HepG2 (cell line): Measurements from ENCODE around the gene GPN2. TPM values are rescaled to one million over a fixed set of nuclear protein-coding genes. Genes with fewer than 3 reads are reported as not detected.

Source experiments
- AKAP8 ChIP-seq: sonication (generic); formaldehyde crosslinking; IDR thresholded peaks from 2 replicates; pipeline ENCODE4 v1.5.1; 2020; ENCODE audit warnings: mild to moderate bottlenecking, missing genetic modification reagents
- AKNA ChIP-seq: sonication (generic); formaldehyde crosslinking; IDR thresholded peaks from 2 replicates; pipeline ENCODE4 v1.4.0; 2020; ENCODE audit warnings: missing genetic modification reagents, borderline replicate concordance
- ARID3A ChIP-seq: IDR thresholded peaks from 2 replicates; pipeline ENCODE4 v1.6.1; 2012; ENCODE audit warnings: low read depth, low read length, improper control_type of control experiment
- ATF6 ChIP-seq: sonication (generic); formaldehyde crosslinking; conservative IDR thresholded peaks from 2 replicates; pipeline ENCODE4 v1.4.0; 2020; ENCODE audit warnings: missing genetic modification reagents
- EHMT2 ChIP-seq: fragments of 200-600 bp; sonication (generic); IDR thresholded peaks from 2 replicates; pipeline ENCODE4 v1.7.0; 2017; ENCODE audit warnings: antibody characterized with exemption, low read depth, low read length, borderline replicate concordance
- ETV6 ChIP-seq: sonication (generic); formaldehyde crosslinking; conservative IDR thresholded peaks from 2 replicates; pipeline ENCODE4 v1.4.0; 2020; ENCODE audit warnings: missing genetic modification reagents
- HES4 ChIP-seq: sonication (generic); formaldehyde crosslinking; IDR thresholded peaks from 2 replicates; pipeline ENCODE4 v1.9.0; 2021; ENCODE audit warnings: mild to moderate bottlenecking, missing genetic modification reagents, borderline replicate concordance
- SOX13 ChIP-seq, 3 experiments: fragments of 450-650 bp in 1 of 3; sonication (generic) in 1 of 3; formaldehyde crosslinking in 1 of 3; IDR thresholded peaks in 2 of 3; conservative IDR thresholded peaks in 1 of 3; 2 replicates each; pipeline versions ENCODE4 v1.5.0 to v1.6.1; 2016 to 2020; ENCODE audit warnings: antibody characterized with exemption in 1 of 3, mild to moderate bottlenecking in 1 of 3, missing compliant biosample characterization in 1 of 3, missing genetic modification reagents in 1 of 3, moderate library complexity in 1 of 3
- THAP9 ChIP-seq: sonication (generic); formaldehyde crosslinking; IDR thresholded peaks from 2 replicates; pipeline ENCODE4; 2020; ENCODE audit warnings: missing genetic modification reagents, mild to moderate bottlenecking, borderline replicate concordance
- ZBTB42 ChIP-seq: sonication (generic); formaldehyde crosslinking; IDR thresholded peaks from 2 replicates; pipeline ENCODE4 v1.5.0; 2020; ENCODE audit warnings: mild to moderate bottlenecking, missing genetic modification reagents
- ZFP36L1 ChIP-seq: sonication (generic); formaldehyde crosslinking; IDR thresholded peaks from 2 replicates; pipeline ENCODE4 v1.8.0; 2022; ENCODE audit warnings: mild to moderate bottlenecking, missing genetic modification reagents, moderate library complexity
- ZFY ChIP-seq: sonication (generic); formaldehyde crosslinking; IDR thresholded peaks from 2 replicates; pipeline ENCODE4 v1.4.0; 2020; ENCODE audit warnings: missing genetic modification reagents
- ZNF20 ChIP-seq: sonication (generic); formaldehyde crosslinking; IDR thresholded peaks from 2 replicates; pipeline ENCODE4 v1.4.0; 2020; ENCODE audit warnings: mild to moderate bottlenecking, moderate library complexity, missing genetic modification reagents
- ZNF546 ChIP-seq: sonication (generic); formaldehyde crosslinking; conservative IDR thresholded peaks from 2 replicates; pipeline ENCODE4 v1.8.1; 2023; ENCODE audit warnings: mild to moderate bottlenecking, missing genetic modification reagents
- ZNF841 ChIP-seq: sonication (generic); formaldehyde crosslinking; IDR thresholded peaks from 2 replicates; pipeline ENCODE4 v1.8.1; 2023; ENCODE audit warnings: missing genetic modification reagents, borderline replicate concordance
- polyA plus RNA-seq, 8 experiments: library from polyadenylated mRNA; depleted of rRNA in 3 of 8; stranded (reverse) in 7 of 8; unstranded in 1 of 8; fragments of >200 nt; fragmentation: Illumina TruSeq in 4 of 8; extraction: Trizol in 4 of 8; gene quantifications; 2 replicates each; pipeline versions ENCODE4 v1.2.1 to v1.2.3, GENCODE V29; 2011 to 2016; ENCODE audit warnings: low read depth in 4 of 8, missing spikeins in 1 of 8, mixed read lengths in 1 of 8; ENCODE audit not compliant: insufficient read depth in 1 of 8
- total RNA-seq, 5 experiments: library from RNA; depleted of rRNA; stranded (reverse); fragments of >200 nt; fragmentation: Illumina TruSeq; extraction: Trizol; gene quantifications; 2 replicates each; pipeline ENCODE4 v1.2.3, GENCODE V29; 2016; ENCODE audit warnings: low read depth in 1 of 5

The GPN2 gene
- total and polyA plus RNA-seq, 2 of the 13 experiments (the other 11 are each of a cell fraction or from before 2014, with no cell fraction given), result 19.3 to 38.9 TPM

GRCh38 chr1:26889551-26890466 lies at the start of gene GPN2 (continued):
- TF ChIP-seq AKNA (CRISPR knock-in tag), result no peak
- TF ChIP-seq AKAP8 (CRISPR knock-in tag), result peak; percentile 99
- TF ChIP-seq ETV6 (CRISPR knock-in tag), result peak; percentile 36; the same call in 1 of the 2 replicates
- TF ChIP-seq ZNF20, result no peak
- no peak for TF ChIP-seq ATF6
- peak; percentile 96 for TF ChIP-seq ZFY (CRISPR knock-in tag)
- TF ChIP-seq SOX13 (IDR thresholded peaks at IDR 0.05), result no peak
- peak in 1 of 2 experiments; percentile 26; a peak in 1 of 4 replicates for TF ChIP-seq SOX13 (CRISPR knock-in tag; conservative IDR thresholded peaks at IDR 0.05 in 1 of 2, IDR thresholded peaks at IDR 0.05 in 1 of 2)
- TF ChIP-seq THAP9 (CRISPR knock-in tag), result peak; percentile 75; the same call in 1 of the 2 replicates
- TF ChIP-seq ZNF841, result peak; percentile 80; the same call in 1 of the 2 replicates
- no peak; the same call in 1 of the 2 replicates for TF ChIP-seq HES4 (CRISPR knock-in tag)
- no peak; the same call in 1 of the 2 replicates for TF ChIP-seq ZNF546 (CRISPR knock-in tag)
- peak; percentile 46; the same call in 1 of the 2 replicates for TF ChIP-seq ZFP36L1 (CRISPR knock-in tag)
- TF ChIP-seq EHMT2, result no peak
- peak; percentile 64; the same call in 1 of the 2 replicates for TF ChIP-seq ZBTB42
- no peak for TF ChIP-seq ARID3A
